ENCODE data around the gene EQTN. TPM values are rescaled to one million over a fixed set of nuclear protein-coding genes. Genes with fewer than 3 reads are reported as not detected.

EQTN gene
- polyA plus RNA-seq, 2 of the 4 experiments (the other 2 are of a cell fraction): not detected

DNA sequence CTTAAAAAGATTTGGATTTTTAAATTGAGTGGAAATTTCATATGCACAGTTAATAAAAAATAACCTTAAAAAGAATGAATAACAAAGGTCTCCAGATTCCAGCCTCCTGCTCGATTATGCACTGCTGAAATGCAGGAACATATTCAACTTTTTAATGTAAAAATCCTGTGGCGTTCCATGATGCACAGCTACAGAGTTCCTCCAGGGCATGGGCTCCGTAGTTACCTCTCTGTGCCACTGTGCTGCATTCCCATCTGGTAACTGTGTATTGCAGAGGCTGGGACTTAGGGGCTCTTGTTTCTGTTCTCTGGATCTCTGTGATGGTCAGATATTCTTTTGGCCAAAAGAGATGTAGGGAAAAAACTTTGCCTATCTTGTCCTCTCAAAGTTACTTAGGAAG, 31.5 kb upstream of the EQTN start (continued):
- TF ChIP-seq RNF2 (IDR thresholded peaks at IDR 0.05; ENCODE audit: borderline replicate concordance, low read depth): no peak

DNA sequence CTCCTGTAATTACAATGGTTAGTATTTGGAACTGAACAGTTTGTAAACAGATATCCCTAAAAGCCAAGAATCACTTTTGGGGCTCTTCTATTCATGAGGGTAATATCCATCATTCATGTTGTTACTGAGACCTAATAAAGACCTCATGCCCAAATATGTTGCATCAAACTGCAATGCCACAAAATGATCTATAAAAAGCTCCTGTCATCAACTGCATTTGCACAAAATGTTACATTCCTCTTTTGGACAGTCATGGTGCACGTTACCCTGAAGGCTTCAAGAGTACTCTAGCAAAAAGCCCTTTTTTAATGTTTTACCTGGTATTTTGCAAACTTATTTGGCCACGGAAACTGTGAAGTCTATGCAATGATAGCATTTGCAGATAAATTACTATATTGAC, 14.2 kb upstream of the EQTN start:
- Histone ChIP-seq H3K27ac (no peak overlapping the region), H3K4me3 (no peak overlapping the region), H3K4me2 (no peak overlapping the region), H3K4me1 (no peaks in the 10 kb centered on the region), H3K9me3 (no peaks in the 10 kb centered on the region)
- ChIA-PET POLR2A (no interaction called here), CTCF (interaction anchor here (0.8 to 3.2 kb wide), 4 partner anchors 22 to 237 kb away, joined by 3 to 11 read pairs (median 4); partner anchors contain the start of gene MOB3B)
- no peak for DNase-seq (ENCODE audit: low read depth in 1 of 2, low spot score in 1 of 2)
- TF ChIP-seq ESRRA (IDR thresholded peaks at IDR 0.05; ENCODE audit: borderline replicate concordance, low read length) (no peak), CHD4 (IDR thresholded peaks at IDR 0.05; ENCODE audit: borderline replicate concordance) (no peak), HDAC2 (IDR thresholded peaks at IDR 0.05) (no peak), NPAS2 (CRISPR knock-in tag; IDR thresholded peaks at IDR 0.05; ENCODE audit: borderline replicate concordance) (no peak), NR3C1 (IDR thresholded peaks at IDR 0.05) (no peak)
- 42% methylated on average over 2 of the region's 2 CpGs for WGBS (ENCODE audit: missing lambda C conversion rate)
- FAIRE-seq: no peak
- no peak for ATAC-seq

DNA sequence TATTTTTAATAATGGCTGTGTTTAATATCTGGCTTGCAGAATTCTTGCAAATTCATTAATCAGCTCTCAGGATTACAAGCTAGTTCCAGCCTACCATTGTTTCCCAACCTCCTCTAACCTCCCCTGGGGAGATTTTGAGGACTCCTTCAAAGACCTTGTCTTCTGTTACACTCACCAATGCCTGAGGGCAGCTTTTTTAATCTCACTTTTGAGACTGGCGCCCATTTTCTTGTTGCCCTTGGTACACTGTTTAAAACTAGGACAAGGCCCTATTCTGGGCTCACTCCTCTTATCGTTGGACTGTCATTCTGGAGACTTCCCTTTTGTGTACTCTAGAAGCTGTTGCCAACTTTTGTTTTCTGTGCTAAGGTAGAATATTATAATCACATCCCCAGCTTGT, 13.6 kb upstream of the EQTN start:
- TF ChIP-seq ELK1 (IDR thresholded peaks at IDR 0.05; ENCODE audit: low read depth, low read length): no peak
- TF ChIP-seq ZNF302 (CRISPR knock-in tag; IDR thresholded peaks at IDR 0.05): no peak
- TF ChIP-seq EP300 (IDR thresholded peaks at IDR 0.05): no peak
- no peak for TF ChIP-seq KDM5A (IDR thresholded peaks at IDR 0.05)
- no peak for TF ChIP-seq BHLHE40 (IDR thresholded peaks at IDR 0.05; ENCODE audit: low read depth, low read length)
- no peak for TF ChIP-seq RARB (CRISPR knock-in tag; IDR thresholded peaks at IDR 0.05)
- no peak for TF ChIP-seq NPAS2 (CRISPR knock-in tag; IDR thresholded peaks at IDR 0.05; ENCODE audit: borderline replicate concordance)
- TF ChIP-seq, protein P1, sequence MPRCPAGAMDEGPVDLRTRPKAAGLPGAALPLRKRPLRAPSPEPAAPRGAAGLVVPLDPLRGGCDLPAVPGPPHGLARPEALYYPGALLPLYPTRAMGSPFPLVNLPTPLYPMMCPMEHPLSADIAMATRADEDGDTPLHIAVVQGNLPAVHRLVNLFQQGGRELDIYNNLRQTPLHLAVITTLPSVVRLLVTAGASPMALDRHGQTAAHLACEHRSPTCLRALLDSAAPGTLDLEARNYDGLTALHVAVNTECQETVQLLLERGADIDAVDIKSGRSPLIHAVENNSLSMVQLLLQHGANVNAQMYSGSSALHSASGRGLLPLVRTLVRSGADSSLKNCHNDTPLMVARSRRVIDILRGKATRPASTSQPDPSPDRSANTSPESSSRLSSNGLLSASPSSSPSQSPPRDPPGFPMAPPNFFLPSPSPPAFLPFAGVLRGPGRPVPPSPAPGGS (IDR thresholded peaks at IDR 0.05): no peak
- no peak for TF ChIP-seq MAFK (IDR thresholded peaks at IDR 0.05; ENCODE audit: partially characterized antibody)
- TF ChIP-seq JUNB (IDR thresholded peaks at IDR 0.05): no peak
- no peak for TF ChIP-seq FOSB (CRISPR knock-in tag; IDR thresholded peaks at IDR 0.05)
- TF ChIP-seq EHMT2 (IDR thresholded peaks at IDR 0.05; ENCODE audit: low read depth): no peak
- TF ChIP-seq, protein P2, sequence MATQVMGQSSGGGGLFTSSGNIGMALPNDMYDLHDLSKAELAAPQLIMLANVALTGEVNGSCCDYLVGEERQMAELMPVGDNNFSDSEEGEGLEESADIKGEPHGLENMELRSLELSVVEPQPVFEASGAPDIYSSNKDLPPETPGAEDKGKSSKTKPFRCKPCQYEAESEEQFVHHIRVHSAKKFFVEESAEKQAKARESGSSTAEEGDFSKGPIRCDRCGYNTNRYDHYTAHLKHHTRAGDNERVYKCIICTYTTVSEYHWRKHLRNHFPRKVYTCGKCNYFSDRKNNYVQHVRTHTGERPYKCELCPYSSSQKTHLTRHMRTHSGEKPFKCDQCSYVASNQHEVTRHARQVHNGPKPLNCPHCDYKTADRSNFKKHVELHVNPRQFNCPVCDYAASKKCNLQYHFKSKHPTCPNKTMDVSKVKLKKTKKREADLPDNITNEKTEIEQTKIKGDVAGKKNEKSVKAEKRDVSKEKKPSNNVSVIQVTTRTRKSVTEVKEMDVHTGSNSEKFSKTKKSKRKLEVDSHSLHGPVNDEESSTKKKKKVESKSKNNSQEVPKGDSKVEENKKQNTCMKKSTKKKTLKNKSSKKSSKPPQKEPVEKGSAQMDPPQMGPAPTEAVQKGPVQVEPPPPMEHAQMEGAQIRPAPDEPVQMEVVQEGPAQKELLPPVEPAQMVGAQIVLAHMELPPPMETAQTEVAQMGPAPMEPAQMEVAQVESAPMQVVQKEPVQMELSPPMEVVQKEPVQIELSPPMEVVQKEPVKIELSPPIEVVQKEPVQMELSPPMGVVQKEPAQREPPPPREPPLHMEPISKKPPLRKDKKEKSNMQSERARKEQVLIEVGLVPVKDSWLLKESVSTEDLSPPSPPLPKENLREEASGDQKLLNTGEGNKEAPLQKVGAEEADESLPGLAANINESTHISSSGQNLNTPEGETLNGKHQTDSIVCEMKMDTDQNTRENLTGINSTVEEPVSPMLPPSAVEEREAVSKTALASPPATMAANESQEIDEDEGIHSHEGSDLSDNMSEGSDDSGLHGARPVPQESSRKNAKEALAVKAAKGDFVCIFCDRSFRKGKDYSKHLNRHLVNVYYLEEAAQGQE (IDR thresholded peaks at IDR 0.05): no peak
- no peak for TF ChIP-seq FOXS1 (CRISPR knock-in tag; IDR thresholded peaks at IDR 0.05)
- no peak for TF ChIP-seq ESRRA (IDR thresholded peaks at IDR 0.05; ENCODE audit: borderline replicate concordance, low read length)
- no peak overlapping the region for H3K27ac ChIP-seq
- ChIA-PET POLR2A (no interaction called here), CTCF (interaction anchor here (0.8 to 3.2 kb wide), 4 partner anchors 10 to 237 kb away, joined by 3 to 11 read pairs (median 4); no protein-coding TSS in a partner anchor)
- FAIRE-seq (no peak), DNase-seq (ENCODE audit: low read depth in 1 of 2, low spot score in 1 of 2) (no peak), ATAC-seq (no peak)
- H3K4me3 ChIP-seq: no peak overlapping the region
- H3K4me1 ChIP-seq: no peaks in the 10 kb centered on the region
- WGBS (ENCODE audit: missing lambda C conversion rate): 62% methylated on average over 2 of the region's 2 CpGs
- no peaks in the 10 kb centered on the region for H3K9me3 ChIP-seq
- H3K4me2 ChIP-seq: no peak overlapping the region

Data from A549 (cell line).